Tibial artery (tissue), 4 donors: Measurements from ENCODE around the gene APBA2.
A peak's percentile ranks its signal among the peaks of the same experiment; 100 is the strongest.

Experiments
- DNase-seq, 2 donors: peaks; one replicate each; pipeline ENCODE4 v3.0.0-alpha.2; 2019
- H3K27ac ChIP-seq, 2 donors: fragments of 200-600 bp; sonication (generic) in 1 of 2; 1 replicate in 1 of 2; 2 replicates in 1 of 2; pipeline ENCODE4 v1.5.1; 2018 to 2019; ENCODE audit warnings: mild to moderate bottlenecking in 1 of 2
- H3K27me3 ChIP-seq, 2 donors: fragments of 200-600 bp; sonication (generic) in 1 of 2; one replicate each; pipeline versions ENCODE4 v1.5.1 to v1.6.0; 2016 to 2019
- H3K36me3 ChIP-seq, 3 donors: fragments of 200-600 bp; sonication (generic) in 2 of 3; one replicate each; pipeline ENCODE4 v1.5.1; 2016 to 2019; ENCODE audit warnings: mild to moderate bottlenecking in 2 of 3
- H3K4me1 ChIP-seq, 4 donors: fragments of 200-600 bp; sonication (generic) in 2 of 4; 1 replicate in 3 of 4; 2 replicates in 1 of 4; pipeline ENCODE4 v1.5.1; 2016 to 2019
- H3K4me3 ChIP-seq, 2 donors: fragments of 200-600 bp; sonication (generic) in 1 of 2; 1 replicate in 1 of 2; 2 replicates in 1 of 2; pipeline ENCODE4 v1.5.1; 2018 to 2019; ENCODE audit warnings: mild to moderate bottlenecking in 2 of 2
- H3K9me3 ChIP-seq, 3 donors: fragments of 200-600 bp; sonication (generic) in 1 of 3; one replicate each; pipeline ENCODE4 v1.5.1; 2016 to 2019
- CTCF ChIP-seq, 2 experiments: fragments of 200-600 bp in 1 of 2; fragments of 450-650 bp in 1 of 2; IDR thresholded peaks; one replicate each; pipeline ENCODE4 v1.5.1; 2017 to 2019; ENCODE audit warnings: antibody characterized with exemption in 2 of 2, mild to moderate bottlenecking in 1 of 2, moderate library complexity in 1 of 2
- intact Hi-C: fragments of 100-400 bp; cut with DNase I; formaldehyde crosslinking; loops from one replicate; pipeline ENCODE4 v1.15.0; 2023; ENCODE audit warnings: low total_unique reads

The APBA2 gene

GRCh38 chr15:29097168-29097567 lies 211.4 kb downstream of the APBA2 start:
- no peak overlapping the region for H3K4me3 ChIP-seq
- H3K27ac ChIP-seq = no peak overlapping the region
- no peak for TF ChIP-seq CTCF (IDR thresholded peaks at IDR 0.05)
- peak in 1 of 2 donors; percentile 34 for DNase-seq
- H3K4me1 ChIP-seq = no peaks in the 10 kb centered on the region
- intact Hi-C loops = no loop called here
- H3K9me3 ChIP-seq = no peaks in the 10 kb centered on the region
- H3K27me3 ChIP-seq = no peaks in the 10 kb centered on the region
- H3K36me3 ChIP-seq = no peaks in the 10 kb centered on the region

GRCh38 chr15:29097971-29098370 lies 212.2 kb downstream of the APBA2 start:
- no peak overlapping the region for H3K4me3 ChIP-seq
- no peak overlapping the region for H3K27ac ChIP-seq
- DNase-seq = peak in 1 of 2 donors; percentile 33
- H3K4me1 ChIP-seq = no peaks in the 10 kb centered on the region
- H3K27me3 ChIP-seq = no peaks in the 10 kb centered on the region
- no peak for TF ChIP-seq CTCF (IDR thresholded peaks at IDR 0.05)
- intact Hi-C loops = no loop called here
- H3K9me3 ChIP-seq = no peaks in the 10 kb centered on the region
- H3K36me3 ChIP-seq = no peaks in the 10 kb centered on the region

GRCh38 chr15:29098652-29099051 lies 212.9 kb downstream of the APBA2 start:
- intact Hi-C loops = no loop called here

DNA sequence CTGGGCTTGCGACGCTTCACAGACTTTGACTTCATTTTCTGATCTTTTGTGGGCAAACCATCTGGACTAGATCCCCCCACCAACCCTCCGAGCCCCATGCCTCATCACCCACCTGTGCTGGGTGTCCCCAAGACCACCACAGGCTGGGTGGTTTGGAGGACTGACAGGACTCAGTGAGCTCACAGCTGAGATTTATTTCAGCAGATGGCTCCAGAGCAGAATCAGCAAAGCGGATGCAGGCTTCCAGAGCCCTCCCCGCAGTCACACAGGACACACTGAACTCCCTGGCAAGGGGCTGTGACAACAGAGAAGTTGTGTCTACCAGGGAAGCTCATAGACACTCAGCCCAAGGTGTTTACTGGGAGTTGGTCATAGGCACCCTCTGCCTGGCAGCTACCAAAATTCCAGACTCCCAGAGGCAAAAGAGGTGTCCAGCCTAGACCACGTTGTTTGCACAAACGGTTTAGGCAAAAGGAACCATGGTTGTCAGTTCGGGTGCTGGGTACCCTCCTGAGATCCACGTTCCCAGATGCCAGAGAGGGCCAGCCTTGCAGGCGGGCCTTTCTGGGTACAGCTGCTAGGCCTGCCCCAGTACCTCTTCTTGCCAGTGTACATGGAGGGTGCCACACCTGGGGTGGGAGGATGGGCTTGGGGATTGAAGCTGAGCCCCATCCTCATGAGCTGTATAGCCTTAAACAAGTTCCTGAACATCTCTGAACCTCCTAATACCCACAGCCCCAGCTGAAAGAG lies 213.5 kb downstream of the APBA2 start:
- H3K4me3 ChIP-seq = no peak overlapping the region
- H3K27ac ChIP-seq = no peak overlapping the region
- H3K4me1 ChIP-seq = peaks cover 0 to 12% (median 6%) of the 10 kb centered on the region in 4 donors
- no peak for DNase-seq
- TF ChIP-seq CTCF (IDR thresholded peaks at IDR 0.05) = no peak
- H3K36me3 ChIP-seq = no peaks in the 10 kb centered on the region
- peaks cover 0 to 5% of the 10 kb centered on the region in 2 donors for H3K27me3 ChIP-seq
- H3K9me3 ChIP-seq = no peaks in the 10 kb centered on the region
- intact Hi-C loops = no loop called here

More at GRCh38 chr15:29098652-29099051, 212.9 kb downstream of the APBA2 start:
- Histone ChIP-seq H3K36me3 (no peaks in the 10 kb centered on the region), H3K9me3 (no peaks in the 10 kb centered on the region), H3K4me1 (peaks cover 0 to 5% (median 4%) of the 10 kb centered on the region in 4 donors), H3K4me3 (no peak overlapping the region), H3K27me3 (no peaks in the 10 kb centered on the region), H3K27ac (no peak overlapping the region)
- no peak for TF ChIP-seq CTCF (IDR thresholded peaks at IDR 0.05)
- DNase-seq = peak in 1 of 2 donors; percentile 47

DNA sequence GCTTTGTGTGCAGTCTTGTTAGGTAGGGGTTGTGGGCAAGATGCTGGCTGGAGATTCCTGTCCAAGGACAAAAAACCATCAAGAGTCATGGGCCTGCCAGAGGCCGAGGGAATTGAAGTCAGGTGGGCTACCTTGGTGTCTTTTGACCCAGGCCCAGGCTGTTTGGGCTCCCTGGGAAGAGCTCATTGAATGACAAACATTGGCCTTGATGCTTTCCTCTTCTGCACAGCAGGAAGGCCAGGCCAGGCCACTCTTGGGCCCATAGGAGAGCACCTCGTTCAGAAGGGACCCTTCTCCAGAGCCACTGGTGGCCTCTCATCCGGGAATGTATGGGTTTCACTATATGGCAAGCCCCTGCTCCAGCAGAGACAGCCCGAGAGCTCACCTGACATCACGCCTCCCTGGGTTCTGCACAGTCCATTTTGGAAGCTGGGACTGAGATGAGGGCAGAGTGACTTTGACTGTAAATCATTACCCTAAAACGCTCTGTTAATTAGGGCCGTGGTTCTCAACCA lies 214.8 kb downstream of the APBA2 start:
- DNase-seq = no peak
- no peaks in the 10 kb centered on the region for H3K9me3 ChIP-seq
- intact Hi-C loops = no loop called here
- H3K27ac ChIP-seq = no peak overlapping the region
- H3K36me3 ChIP-seq = no peaks in the 10 kb centered on the region
- H3K27me3 ChIP-seq = peaks cover 0 to 5% of the 10 kb centered on the region in 2 donors
- no peak for TF ChIP-seq CTCF (IDR thresholded peaks at IDR 0.05)
- no peak overlapping the region for H3K4me3 ChIP-seq
- peaks cover 0 to 12% (median 6%) of the 10 kb centered on the region in 4 donors for H3K4me1 ChIP-seq
